Raji (cell line): ENCODE data around the gene GABRA4.

Source experiments
- POLR2A ChIP-seq: IDR thresholded peaks from 2 replicates; pipeline ENCODE4 v1.6.1; 2011; ENCODE audit warnings: low read depth, low read length, control low read depth; ENCODE audit not compliant: insufficient read depth

Gene GABRA4

DNA sequence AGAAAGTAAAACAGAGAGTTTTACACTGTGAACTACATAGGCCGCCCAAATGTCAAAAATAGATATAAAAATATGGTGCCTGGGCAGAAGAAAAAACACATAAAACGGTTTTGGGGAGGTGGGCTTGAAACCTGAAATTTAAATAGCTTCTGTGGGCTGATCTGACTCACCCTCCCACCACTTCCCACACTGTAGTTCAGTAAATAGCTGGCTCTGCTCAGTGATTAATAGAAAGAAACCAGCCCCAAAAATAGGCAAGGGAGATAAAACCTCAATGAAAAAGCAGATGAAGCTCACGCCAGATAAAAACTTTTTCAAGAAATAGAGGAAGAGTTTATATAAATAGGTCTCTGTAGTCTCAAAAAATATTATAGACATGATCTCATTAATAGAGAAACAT is 71.2 kb downstream of the GABRA4 start:
- TF ChIP-seq POLR2A = no peak

DNA sequence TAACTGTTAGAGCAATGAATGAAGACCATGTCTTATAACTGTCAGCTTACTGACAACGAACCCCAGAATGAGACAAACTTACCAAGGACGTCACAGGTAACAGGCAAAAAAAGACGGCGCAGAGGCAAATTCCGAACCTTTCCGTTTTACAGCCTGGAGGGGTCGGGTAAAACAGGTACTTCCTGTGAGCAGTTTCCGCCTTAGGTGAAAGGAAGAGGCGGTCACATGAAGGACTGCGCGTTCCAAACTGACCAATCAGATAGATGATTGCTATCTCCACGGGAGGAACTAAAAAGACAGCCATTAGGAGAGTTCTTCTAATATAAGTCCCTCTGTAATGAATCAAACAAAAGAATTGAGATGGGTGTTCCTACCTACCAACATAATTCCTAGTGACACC is 84.3 kb downstream of the GABRA4 start, which contains the start of gene COX7B2:
Gene COX7B2, minus strand, starts transcription at position 168 of the 400 bp plus-strand sequence. CDS start 174,053 bp downstream, outside the sequence.
- no peak for TF ChIP-seq POLR2A

DNA sequence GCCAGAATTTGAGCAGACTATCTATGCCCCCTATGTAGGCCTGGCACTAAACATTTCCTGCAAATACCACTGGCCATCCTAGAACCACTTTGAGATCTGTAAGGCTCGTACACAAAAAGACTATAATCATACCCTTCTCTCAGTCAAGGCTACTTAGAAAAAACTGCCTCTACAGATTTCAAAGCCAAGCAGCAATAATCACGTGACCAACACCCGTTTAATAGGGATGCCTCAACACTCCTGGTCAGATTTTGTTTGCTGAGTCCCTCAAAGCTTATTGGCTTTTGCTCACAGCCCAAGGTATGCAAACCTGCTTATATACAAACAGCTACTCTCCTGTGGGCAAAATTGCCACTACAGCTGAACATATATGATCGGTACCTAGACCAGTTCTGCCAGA is 85.2 kb downstream of the GABRA4 start:
- TF ChIP-seq POLR2A = no peak

DNA sequence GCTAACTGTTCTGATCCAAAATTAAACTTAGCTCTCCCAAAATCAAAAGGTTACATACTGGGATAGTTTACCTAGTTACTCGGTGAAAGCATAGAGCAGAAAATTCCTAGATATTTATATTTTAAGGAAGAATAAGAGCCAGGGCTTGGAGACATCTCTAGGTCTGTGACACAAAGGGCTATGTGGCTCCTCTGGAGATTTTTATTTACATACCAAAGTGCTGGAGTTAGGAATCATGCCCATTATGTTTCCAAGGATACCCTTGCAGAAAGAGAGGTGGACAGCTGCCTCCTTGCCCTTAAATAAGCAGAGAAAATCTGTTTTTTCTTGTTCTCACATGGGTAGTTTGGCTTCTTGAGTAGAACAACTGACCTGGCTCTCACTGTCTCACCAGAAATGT is 93.3 kb downstream of the GABRA4 start:
- TF ChIP-seq POLR2A = no peak

DNA sequence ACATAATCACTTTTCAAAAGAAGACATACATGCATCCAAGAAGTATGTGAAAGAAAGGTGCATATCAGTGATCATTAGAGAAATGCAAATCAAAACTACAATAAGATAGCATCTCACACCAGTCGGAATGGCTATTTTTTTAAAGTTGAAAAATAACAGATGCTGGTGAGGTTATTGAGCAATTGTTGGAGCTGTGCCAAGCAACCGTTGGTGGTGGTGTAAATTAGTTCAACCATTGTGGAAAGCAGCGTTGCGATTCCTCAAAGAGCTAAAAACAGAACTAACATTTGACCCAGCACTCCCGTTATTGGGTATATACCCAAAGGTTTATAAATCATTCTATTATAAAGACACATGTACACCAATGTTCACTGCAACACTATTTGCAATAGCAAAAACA is 98.6 kb downstream of the GABRA4 start:
- no peak for TF ChIP-seq POLR2A

DNA sequence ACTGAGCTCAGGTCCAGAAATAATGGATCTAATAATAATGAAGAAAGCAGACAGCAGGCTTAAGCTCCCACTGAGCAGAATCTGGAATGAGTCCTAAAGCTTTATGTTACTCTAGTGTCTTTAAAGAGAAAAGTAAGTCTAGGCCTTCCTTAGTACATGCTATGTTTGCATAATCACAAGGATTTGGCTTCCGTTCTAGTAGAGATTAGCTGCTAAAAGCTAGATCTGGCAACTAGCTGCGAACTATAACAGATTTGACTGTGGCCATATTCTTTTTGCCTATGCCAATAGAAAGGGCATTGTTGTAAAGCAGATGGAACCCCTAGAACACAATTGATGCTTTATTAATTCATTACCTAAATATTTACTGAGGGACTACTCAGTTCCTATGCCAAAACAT is 103.3 kb downstream of the GABRA4 start:
- TF ChIP-seq POLR2A = no peak

DNA sequence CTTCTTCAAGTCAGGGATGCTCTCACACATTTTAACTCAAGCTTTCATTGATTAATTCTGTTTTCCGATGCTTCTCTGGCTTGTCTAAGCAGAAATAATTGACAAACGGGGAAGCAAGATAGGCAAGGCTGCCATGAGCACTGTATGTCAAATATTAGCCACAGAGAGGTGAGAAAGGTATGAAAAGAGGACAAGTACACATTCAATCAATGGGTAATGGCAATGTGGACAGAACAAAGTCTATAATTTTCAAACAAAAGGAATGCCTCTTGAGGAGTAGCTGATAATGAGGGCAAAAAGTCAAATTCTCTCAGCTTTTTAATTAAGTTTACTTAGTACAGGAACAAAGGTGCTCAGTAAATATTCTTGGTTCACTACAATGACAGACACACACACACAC is 104.0 kb downstream of the GABRA4 start:
- no peak for TF ChIP-seq POLR2A

DNA sequence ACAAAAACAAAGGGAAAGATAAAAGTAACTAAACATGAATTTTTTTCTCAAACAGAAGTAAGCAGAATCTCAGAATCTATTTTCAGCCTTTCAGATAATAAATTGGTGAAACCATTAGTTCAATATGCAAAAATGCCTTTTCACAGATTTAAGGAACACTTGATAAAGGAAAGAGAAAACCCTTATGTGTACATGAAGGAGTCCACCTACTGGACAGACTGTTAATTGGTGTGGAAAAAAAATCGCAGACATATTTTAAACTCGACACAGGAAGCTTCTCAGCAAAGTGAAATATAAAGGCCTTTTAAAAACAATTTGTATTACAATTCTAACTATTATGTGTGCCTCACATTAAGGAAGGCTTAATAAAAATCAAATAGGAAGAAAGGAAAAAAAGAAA is 106.7 kb downstream of the GABRA4 start:
- TF ChIP-seq POLR2A = no peak

DNA sequence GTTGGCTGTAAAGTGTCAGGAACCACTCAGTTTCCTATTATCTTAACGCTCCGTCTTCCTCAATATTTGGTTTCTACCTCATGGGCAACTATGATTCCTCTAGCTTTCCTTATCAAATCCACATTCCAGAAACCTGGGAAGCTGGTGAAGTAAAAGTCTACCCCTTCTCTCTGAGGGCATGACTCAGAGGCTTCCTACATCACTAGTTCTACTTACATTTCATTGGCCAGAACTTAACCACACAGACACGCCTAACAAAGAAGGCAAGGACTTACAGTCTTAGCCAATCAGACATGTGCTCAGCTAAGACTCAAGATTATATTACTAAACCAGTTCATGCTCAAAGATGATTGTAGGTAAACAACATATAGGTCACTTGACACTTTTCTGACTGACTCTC is 114.7 kb downstream of the GABRA4 start:
- no peak for TF ChIP-seq POLR2A

DNA sequence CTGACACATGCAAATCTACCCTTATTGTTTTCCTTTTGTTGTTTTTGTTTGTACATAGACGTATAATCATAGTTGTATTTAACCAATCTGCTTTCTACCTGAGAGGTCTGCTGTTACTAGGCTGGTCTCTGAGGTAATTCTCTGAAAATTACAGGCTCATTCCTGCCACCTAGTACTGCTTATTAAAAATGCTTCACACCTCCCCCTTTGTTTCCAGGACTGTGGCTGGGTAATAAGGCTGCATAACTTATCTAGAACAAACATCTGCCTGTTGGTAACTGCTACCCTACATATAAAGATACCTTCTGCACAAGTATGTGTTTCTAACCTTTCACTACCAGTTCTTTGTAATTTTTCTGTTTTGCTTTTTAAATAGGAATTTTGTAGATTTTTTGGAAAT is 118.6 kb downstream of the GABRA4 start:
- TF ChIP-seq POLR2A = no peak

DNA sequence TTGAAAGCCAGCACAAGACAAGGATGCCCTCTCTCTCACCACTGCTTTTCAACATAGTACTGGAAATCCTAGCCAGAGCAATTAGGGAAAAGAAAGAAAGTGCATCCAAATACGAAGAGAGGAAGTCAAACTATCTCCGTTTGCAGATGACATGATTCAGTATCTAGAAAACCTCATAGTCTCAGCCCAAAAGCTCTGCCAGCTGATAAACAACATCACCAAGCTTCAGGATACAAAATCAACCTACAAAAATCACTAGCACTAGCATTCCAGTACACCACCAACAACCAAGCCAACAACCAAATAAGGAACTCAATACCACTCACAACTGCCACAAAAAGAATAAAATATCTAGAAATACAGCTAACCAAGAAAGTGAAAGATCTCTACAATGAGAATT is 123.0 kb downstream of the GABRA4 start:
- TF ChIP-seq POLR2A = no peak
